SK-N-SH treated with all-trans-retinoic acid at 6 μM for 48 hours (cell line): ENCODE data around the gene LRRC63.

ENCODE experiments used
- ATAC-seq: fragments of 200-7000 bp; cut with Tn5 transposase; 3 replicates; pipeline ENCODE4 v1.9.1; 2020; ENCODE audit warnings: mild to moderate bottlenecking, moderate library complexity
- ARNTL ChIP-seq: fragments of 450-650 bp; formaldehyde crosslinking; IDR thresholded peaks from 2 replicates; pipeline ENCODE4 v1.5.0; 2020; ENCODE audit warnings: low read depth, mild to moderate bottlenecking, moderate library complexity, borderline replicate concordance
- BACH2 ChIP-seq: fragments of 250-450 bp; sonication (Bioruptor Pico); IDR thresholded peaks from 2 replicates; pipeline ENCODE4 v1.9.0; 2021; ENCODE audit warnings: mild to moderate bottlenecking, borderline replicate concordance
- CREB5 ChIP-seq: fragments of 250-450 bp; sonication (Bioruptor Pico); IDR thresholded peaks from 2 replicates; pipeline ENCODE4 v1.5.1; 2020; ENCODE audit warnings: low read depth, mild to moderate bottlenecking, moderate library complexity
- CSDC2 ChIP-seq: fragments of 250-450 bp; sonication (Bioruptor Pico); IDR thresholded peaks from 2 replicates; pipeline ENCODE4 v1.5.0; 2020; ENCODE audit warnings: mild to moderate bottlenecking, moderate library complexity
- CSRNP3 ChIP-seq: fragments of 250-450 bp; sonication (Bioruptor Pico); IDR thresholded peaks from 2 replicates; pipeline ENCODE4 v1.5.1; 2021; ENCODE audit warnings: mild to moderate bottlenecking, moderate library complexity
- ESRRG ChIP-seq: fragments of 250-450 bp; sonication (Bioruptor Pico); IDR thresholded peaks from 2 replicates; pipeline ENCODE4 v1.6.1; 2021; ENCODE audit warnings: mild to moderate bottlenecking
- GLIS3 ChIP-seq: fragments of 250-450 bp; sonication (Bioruptor Pico); IDR thresholded peaks from 2 replicates; pipeline ENCODE4 v1.5.0; 2020; ENCODE audit warnings: mild to moderate bottlenecking, moderate library complexity
- PATZ1 ChIP-seq: fragments of 250-450 bp; sonication (Bioruptor Pico); IDR thresholded peaks from 2 replicates; pipeline ENCODE4 v1.8.0; 2020; ENCODE audit warnings: mild to moderate bottlenecking, moderate library complexity, borderline replicate concordance
- POU6F1 ChIP-seq: fragments of 250-450 bp; sonication (Bioruptor Pico); IDR thresholded peaks from 2 replicates; pipeline ENCODE4 v1.8.0; 2021; ENCODE audit warnings: low read depth, mild to moderate bottlenecking, moderate library complexity, borderline replicate concordance
- PPARA ChIP-seq: fragments of 250-450 bp; sonication (Bioruptor Pico); IDR thresholded peaks from 2 replicates; pipeline ENCODE4 v1.5.0; 2020; ENCODE audit warnings: mild to moderate bottlenecking, borderline replicate concordance
- RARB ChIP-seq: fragments of 250-450 bp; sonication (Bioruptor Pico); IDR thresholded peaks from 2 replicates; pipeline ENCODE4 v1.8.0; 2021; ENCODE audit warnings: mild to moderate bottlenecking, moderate library complexity
- SNAI2 ChIP-seq: fragments of 250-450 bp; sonication (Bioruptor Pico); IDR thresholded peaks from 2 replicates; pipeline ENCODE4 v1.5.0; 2020; ENCODE audit warnings: mild to moderate bottlenecking, moderate library complexity
- TCF4 ChIP-seq: fragments of 250-450 bp; sonication (Bioruptor Pico); IDR thresholded peaks from 2 replicates; pipeline ENCODE4 v1.8.0; 2021; ENCODE audit warnings: mild to moderate bottlenecking, moderate library complexity, borderline replicate concordance
- TOX ChIP-seq: fragments of 250-450 bp; sonication (Bioruptor Pico); IDR thresholded peaks from 2 replicates; pipeline ENCODE4 v1.8.0; 2021; ENCODE audit warnings: mild to moderate bottlenecking, moderate library complexity, borderline replicate concordance
- TSHZ2 ChIP-seq: fragments of 250-450 bp; sonication (Bioruptor Pico); IDR thresholded peaks from 2 replicates; pipeline ENCODE4 v1.5.0; 2020; ENCODE audit warnings: mild to moderate bottlenecking, moderate library complexity
- ZC3H10 ChIP-seq: fragments of 250-450 bp; sonication (Bioruptor Pico); IDR thresholded peaks from 2 replicates; pipeline ENCODE4 v1.5.1; 2021; ENCODE audit warnings: mild to moderate bottlenecking, moderate library complexity
- ZFP3 ChIP-seq: fragments of 250-450 bp; sonication (Bioruptor Pico); IDR thresholded peaks from 2 replicates; pipeline ENCODE4 v1.5.0; 2020; ENCODE audit warnings: mild to moderate bottlenecking, moderate library complexity
- ZFP30 ChIP-seq: fragments of 450-650 bp; formaldehyde crosslinking; IDR thresholded peaks from 2 replicates; pipeline ENCODE4 v1.5.0; 2022; ENCODE audit warnings: mild to moderate bottlenecking, moderate library complexity
- ZNF565 ChIP-seq: fragments of 450-650 bp; formaldehyde crosslinking; conservative IDR thresholded peaks from 2 replicates; pipeline ENCODE4 v1.5.0; 2020; ENCODE audit warnings: low read depth, mild to moderate bottlenecking, moderate library complexity
- ZNF70 ChIP-seq: fragments of 450-650 bp; formaldehyde crosslinking; IDR thresholded peaks from 2 replicates; pipeline ENCODE4 v1.5.0; 2020; ENCODE audit warnings: mild to moderate bottlenecking, moderate library complexity
- ZNF8 ChIP-seq: fragments of 450-650 bp; formaldehyde crosslinking; IDR thresholded peaks from 2 replicates; pipeline ENCODE4 v1.5.0; 2020; ENCODE audit warnings: mild to moderate bottlenecking, moderate library complexity

LRRC63 gene

GRCh38 chr13:46166224-46166584 lies 45.5 kb upstream of the LRRC63 start:
- no peak for TF ChIP-seq ZFP30 (CRISPR knock-in tag)
- no peak for TF ChIP-seq CSRNP3 (CRISPR knock-in tag)
- TF ChIP-seq CSDC2 (CRISPR knock-in tag), result no peak
- no peak for TF ChIP-seq BACH2 (CRISPR knock-in tag)
- no peak for TF ChIP-seq ZNF70
- TF ChIP-seq ZNF565 (CRISPR knock-in tag), result no peak
- no peak for TF ChIP-seq PPARA (CRISPR knock-in tag)
- no peak for TF ChIP-seq ZFP3 (CRISPR knock-in tag)
- no peak for TF ChIP-seq ESRRG (CRISPR knock-in tag)
- no peak for TF ChIP-seq ZC3H10 (CRISPR knock-in tag)
- no peak for TF ChIP-seq SNAI2 (CRISPR knock-in tag)
- no peak for TF ChIP-seq CREB5 (CRISPR knock-in tag)
- no peak for TF ChIP-seq TCF4
- no peak for TF ChIP-seq RARB (CRISPR knock-in tag)
- no peak for ATAC-seq

GRCh38 chr13:46166947-46167610 lies 44.6 kb upstream of the LRRC63 start:
- TF ChIP-seq RARB (CRISPR knock-in tag) (no peak), CSDC2 (CRISPR knock-in tag) (no peak), ZNF8 (CRISPR knock-in tag) (no peak), ZNF565 (CRISPR knock-in tag) (no peak), TOX (CRISPR knock-in tag) (no peak), ZC3H10 (CRISPR knock-in tag) (no peak), PATZ1 (CRISPR knock-in tag) (no peak), ZNF70 (no peak), SNAI2 (CRISPR knock-in tag) (no peak), ZFP30 (CRISPR knock-in tag) (no peak)
- ATAC-seq, result no peak

GRCh38 chr13:46168341-46168740 lies 43.4 kb upstream of the LRRC63 start:
- no peak for ATAC-seq
- TF ChIP-seq RARB (CRISPR knock-in tag), result no peak
- TF ChIP-seq ZFP30 (CRISPR knock-in tag), result no peak
- no peak for TF ChIP-seq PATZ1 (CRISPR knock-in tag)
- no peak for TF ChIP-seq ARNTL (CRISPR knock-in tag)
- TF ChIP-seq ESRRG (CRISPR knock-in tag), result no peak
- no peak for TF ChIP-seq BACH2 (CRISPR knock-in tag)
- TF ChIP-seq CREB5 (CRISPR knock-in tag), result no peak
- no peak for TF ChIP-seq ZNF565 (CRISPR knock-in tag)
- TF ChIP-seq PPARA (CRISPR knock-in tag), result no peak
- TF ChIP-seq SNAI2 (CRISPR knock-in tag), result no peak
- TF ChIP-seq ZC3H10 (CRISPR knock-in tag), result no peak
- no peak for TF ChIP-seq ZFP3 (CRISPR knock-in tag)
- TF ChIP-seq CSDC2 (CRISPR knock-in tag), result no peak
- no peak for TF ChIP-seq POU6F1 (CRISPR knock-in tag)
- TF ChIP-seq ZNF70, result no peak
- no peak for TF ChIP-seq TSHZ2 (CRISPR knock-in tag)
- TF ChIP-seq GLIS3 (CRISPR knock-in tag), result no peak
- TF ChIP-seq, all 23 proteins: peak for 0
